NCI-H146 treated with DMSO at 0.1 percent for 48 hours (cell line): ENCODE data around the gene ZNF154.
A peak's percentile ranks its signal among the peaks of the same experiment; 100 is the strongest.

Source experiments
- DNase-seq: peaks from one replicate; lab custom pipeline; 2025; ENCODE audit not compliant: unreplicated experiment; lab: John Stamatoyannopoulos, UW

Gene ZNF154

GRCh38 chr19:57682226-57682766 lies 26.7 kb downstream of the ZNF154 start:
- no peak for DNase-seq

- DNase-seq = no peak
Measured at GRCh38 chr19:57675881-57676280, 33.1 kb downstream of the ZNF154 start.

GRCh38 chr19:57672466-57672865 lies 36.5 kb downstream of the ZNF154 start:
- DNase-seq = no peak

- no peak for DNase-seq
Measured at GRCh38 chr19:57671124-57671895, 37.7 kb downstream of the ZNF154 start.

- DNase-seq = no peak
Measured at GRCh38 chr19:57668635-57669034, 40.4 kb downstream of the ZNF154 start, which contains the start of gene ZSCAN4. Gene ZSCAN4 (plus strand): TSS chr19:57668935. CDS start chr19:57676146, 7,211 bp downstream.

GRCh38 chr19:57667228-57667627 lies 41.8 kb downstream of the ZNF154 start:
- DNase-seq = no peak

- peak; percentile 92 for DNase-seq
Measured at GRCh38 chr19:57665261-57665806, 43.7 kb downstream of the ZNF154 start.

GRCh38 chr19:57664269-57665127 lies 44.5 kb downstream of the ZNF154 start:
- peak; percentile 71 for DNase-seq

GRCh38 chr19:57656346-57656745 lies 52.7 kb downstream of the ZNF154 start:
- DNase-seq = no peak

- DNase-seq = no peak
Measured at GRCh38 chr19:57655443-57655842, 53.6 kb downstream of the ZNF154 start.

- no peak for DNase-seq
Measured at GRCh38 chr19:57653689-57654088, 55.3 kb downstream of the ZNF154 start.

GRCh38 chr19:57651654-57651996 lies 57.4 kb downstream of the ZNF154 start:
- peak; percentile 48 for DNase-seq

- DNase-seq = peak; percentile 24
Measured at GRCh38 chr19:57648331-57649003, 60.5 kb downstream of the ZNF154 start.
